ENCODE measurements around the gene SEMA5A.
A peak's percentile ranks its signal among the peaks of the same experiment; 100 is the strongest.

SEMA5A gene

DNA sequence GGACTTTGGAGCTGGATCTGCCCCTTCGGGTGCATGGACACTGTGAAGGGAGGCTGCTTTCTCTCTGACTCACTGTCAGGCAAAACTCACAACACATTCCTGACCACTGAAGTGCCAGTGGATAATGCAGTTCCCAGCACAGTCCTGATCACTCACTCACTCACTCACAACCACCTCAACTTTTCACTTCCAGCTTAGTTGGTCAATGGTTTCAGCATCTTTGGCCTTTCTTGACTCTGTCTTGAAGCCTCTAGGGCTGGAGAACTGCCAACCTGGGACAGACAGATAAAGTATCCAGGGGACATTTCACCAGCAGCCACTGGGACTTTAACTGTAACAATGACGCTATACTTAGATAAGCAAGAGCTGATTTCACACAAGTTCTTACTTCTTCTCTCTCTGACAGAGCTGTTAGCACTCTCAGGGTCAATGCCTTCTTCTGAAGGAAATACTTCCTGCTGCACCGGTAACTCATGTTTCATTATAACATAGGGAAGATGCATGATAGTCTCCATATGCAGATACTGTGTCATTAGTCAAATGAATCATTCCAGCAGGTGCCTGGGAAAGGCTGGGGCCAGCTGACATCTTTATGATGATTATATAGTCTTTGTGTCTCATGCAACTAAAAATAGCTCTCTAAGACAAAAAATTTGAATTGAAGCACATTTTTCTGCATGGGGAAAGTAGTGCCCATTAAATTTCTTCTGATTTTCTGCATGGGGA lies 499.0 kb downstream of the SEMA5A start:
- no peak for DNase-seq

DNA sequence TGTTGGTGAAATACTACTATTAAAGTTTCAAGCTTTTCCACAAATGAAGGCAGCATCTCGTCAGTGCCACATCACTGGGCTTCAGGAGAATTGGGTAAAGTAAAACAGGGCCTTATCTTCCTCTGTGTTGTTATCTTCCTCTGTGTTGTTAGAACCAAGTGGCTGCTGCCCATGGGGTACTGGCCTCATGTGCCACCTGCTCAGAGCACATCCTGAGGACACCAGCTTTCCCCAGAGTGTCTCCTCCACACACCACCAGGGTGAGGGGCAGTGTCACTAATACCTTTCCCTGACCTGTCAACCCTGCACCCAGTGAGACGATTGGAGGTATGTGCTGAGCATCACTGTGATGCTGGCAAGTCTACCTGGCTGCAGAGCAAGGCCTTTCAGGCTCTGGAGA lies 499.9 kb downstream of the SEMA5A start:
- no peak for DNase-seq

DNA sequence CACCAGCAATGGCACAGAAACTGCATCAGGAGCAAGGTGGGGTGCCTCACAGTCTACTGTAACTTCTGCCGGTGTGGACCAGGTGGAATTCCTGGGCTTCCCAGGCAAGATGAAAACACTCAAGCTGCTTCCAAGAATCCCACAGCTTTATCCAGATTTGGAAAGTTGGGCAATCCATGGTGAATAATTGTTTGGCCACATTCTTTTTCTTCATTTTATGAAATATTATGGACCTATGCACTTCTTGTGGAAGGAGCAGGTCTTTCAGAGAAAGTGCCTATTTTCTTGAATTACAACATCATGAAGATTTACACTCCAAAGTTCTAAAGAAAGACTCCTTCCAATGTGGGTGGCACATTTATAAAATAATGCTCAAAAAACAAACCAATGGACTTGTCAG lies 503.6 kb downstream of the SEMA5A start:
- no peak for DNase-seq

DNA sequence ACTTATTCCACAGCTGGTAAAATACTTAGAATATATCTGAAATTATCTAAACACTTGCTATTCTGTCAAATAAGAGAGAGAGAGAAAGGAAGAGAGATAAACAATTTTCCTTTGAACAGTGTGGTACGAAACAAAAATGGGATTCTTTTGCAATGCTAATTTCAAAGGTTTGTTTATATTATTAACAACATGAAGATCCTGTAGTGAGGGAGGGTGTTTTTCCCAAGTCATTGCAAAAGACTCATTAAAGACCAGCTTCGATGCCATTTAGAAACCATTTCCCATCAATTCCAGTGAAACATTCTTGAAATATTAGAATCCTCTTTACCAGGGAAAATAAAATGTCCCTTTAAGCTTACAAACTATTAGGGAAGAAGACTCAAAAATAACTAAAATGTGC lies 505.4 kb downstream of the SEMA5A start:
- DNase-seq: no peak

DNA sequence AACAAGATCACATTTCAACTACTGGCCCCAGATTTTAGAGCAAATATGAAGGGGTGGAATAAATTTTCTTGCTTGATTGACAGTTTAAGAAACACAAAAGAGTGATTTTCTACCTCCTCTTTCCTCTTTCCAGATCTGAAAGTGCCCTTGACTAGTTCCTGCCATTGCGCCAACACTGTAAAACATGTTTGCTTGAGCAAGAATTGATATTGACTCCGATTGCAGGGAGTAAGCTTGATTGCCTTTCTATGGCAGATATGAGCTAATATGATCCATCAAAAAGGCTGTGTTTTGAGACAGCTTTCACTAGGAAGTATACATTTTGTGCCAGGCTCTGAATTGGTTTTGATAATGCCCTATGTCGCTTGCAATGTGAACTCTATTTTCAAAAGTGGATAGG lies 508.8 kb downstream of the SEMA5A start:
- no peak for DNase-seq

DNA sequence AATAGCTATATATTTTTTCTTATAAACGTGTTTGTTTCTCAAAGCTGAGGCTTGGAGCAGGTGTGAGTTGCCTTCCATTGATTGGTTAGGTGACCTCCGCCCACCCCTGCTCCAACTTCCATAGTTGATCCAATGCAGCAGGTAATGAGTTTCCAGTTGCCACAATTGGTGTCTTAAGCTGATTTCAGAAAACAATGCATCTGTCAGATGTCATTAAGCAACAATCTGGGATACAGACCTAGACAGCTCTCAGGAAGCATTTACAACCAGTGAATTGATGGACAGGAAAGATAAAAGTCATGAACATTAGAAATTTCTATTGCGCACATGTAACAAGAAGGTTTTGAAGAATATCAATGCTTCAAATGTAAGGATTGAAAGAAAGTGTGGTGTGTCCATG lies 510.5 kb downstream of the SEMA5A start:
- DNase-seq: no peak

DNA sequence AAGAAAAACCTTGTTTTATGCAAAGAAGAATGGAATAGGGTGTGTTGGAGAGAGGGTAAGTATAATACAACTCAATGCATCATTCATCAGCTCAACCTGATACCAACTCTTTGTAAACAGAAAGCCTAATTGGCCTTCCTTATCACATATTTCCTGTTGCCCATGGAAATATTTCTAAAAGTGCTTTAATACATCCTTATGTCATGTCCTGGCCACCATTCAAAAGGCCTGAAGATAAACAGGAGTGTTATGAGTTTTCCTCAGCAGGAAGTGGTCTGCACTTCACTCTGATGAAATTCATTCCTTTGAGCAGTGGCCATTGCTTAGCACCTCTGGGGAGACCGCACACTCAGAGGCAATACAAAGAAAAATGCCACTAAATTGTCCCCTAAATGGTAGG lies 511.2 kb downstream of the SEMA5A start:
- DNase-seq: no peak

DNA sequence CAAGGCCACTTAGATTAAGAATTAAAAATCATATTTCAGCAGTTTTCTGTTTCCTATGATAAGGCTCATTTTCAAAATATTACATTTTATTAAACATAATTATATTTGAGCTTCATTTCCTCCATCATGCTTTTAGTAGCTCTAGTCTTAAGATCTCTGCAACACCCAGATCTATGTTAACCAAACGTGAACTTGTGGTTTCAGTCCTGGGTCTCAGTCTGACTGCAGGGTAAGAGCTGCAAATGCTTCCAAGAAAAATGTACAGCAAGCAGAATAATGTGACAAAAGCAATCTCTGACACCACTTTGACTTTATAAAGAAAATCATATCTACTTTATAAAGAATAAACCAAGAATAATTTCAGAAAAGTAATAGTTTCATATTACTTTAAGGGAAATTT lies 512.4 kb downstream of the SEMA5A start:
- no peak for DNase-seq

DNA sequence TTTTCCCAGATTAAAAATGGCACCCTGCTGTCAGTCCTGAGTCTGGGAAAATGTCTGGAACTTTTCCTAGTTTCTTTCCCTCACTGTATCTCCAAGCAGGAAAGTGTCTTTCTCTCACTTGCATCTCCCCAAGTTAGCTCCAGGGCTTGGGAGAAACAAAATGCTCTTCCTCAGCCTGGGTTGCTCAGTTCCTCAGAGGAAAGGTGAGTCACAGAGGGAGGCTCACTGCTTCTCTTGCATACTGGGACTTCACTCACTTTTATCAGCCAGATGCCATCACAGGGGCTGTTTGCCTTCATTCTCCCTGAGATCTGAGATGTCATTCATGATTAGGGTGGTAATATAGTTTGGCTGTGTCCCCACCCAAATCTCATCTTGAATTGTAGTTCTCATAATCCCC lies 519.9 kb downstream of the SEMA5A start:
- no peak for DNase-seq

DNA sequence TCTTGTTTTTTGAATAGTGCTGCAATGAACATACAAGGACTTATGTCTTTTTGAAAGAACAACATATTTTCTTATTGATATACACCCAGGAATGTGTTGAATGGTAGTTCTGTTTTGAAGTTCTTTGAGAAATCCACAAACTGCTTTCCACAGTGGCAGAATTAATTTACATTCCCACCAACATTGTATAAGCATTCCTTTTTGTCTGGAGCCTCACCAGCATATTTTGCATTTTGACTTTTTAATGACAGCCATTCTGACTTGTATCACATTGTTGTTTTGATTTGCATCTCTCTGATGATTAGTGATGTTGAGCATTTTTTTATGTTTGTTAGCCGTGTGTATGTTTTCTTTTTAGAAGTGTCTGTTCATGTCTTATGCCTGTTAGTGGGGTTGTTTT lies 524.9 kb downstream of the SEMA5A start:
- DNase-seq: no peak

DNA sequence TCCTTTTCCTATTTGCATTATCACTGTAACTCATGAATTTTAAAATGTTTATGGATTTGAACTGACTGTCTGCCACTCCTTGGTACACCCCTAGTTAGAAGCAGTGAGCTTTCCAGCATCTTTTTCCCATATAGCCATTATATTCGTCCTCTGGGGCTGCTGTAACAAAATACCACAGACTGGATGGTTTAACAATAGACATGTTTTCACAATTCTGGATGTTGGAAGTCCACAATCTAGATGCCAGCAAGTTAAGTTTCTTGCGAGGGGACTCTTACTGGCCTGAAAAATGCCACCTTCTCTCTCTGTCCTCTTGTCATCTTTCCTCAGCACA lies 530.0 kb downstream of the SEMA5A start:
- DNase-seq: no peak

DNA sequence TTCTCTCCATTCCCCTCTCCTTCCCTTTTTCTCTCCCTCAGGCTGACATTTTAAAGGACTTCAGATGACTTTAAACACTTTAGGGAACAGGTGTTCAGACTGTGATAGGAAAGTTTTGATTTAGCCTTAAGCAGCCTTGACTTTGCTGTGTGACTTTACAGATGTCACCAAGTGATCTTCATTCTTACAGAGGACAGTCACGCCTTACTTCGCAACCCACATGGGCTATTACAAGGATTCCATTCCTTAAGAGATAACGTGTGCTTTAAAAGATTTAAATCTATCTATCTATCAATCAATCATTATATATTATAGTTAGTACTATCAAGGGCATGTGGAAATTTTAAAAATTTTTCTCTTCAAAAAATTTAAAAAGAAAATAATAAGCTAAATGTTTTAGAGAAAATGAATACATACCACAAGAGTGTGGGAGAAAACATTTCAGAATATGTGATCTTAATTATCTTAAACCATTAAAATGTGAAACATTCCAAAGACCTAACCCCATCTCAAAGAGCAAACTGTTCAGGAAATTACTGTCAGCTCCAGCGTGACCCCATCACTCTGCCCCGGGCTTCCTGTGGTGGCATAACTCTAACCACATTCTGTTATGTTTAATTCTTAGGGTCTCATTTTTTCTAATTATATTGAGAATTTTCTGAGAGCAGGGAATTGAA lies 530.5 kb downstream of the SEMA5A start:
- DNase-seq: no peak

DNA sequence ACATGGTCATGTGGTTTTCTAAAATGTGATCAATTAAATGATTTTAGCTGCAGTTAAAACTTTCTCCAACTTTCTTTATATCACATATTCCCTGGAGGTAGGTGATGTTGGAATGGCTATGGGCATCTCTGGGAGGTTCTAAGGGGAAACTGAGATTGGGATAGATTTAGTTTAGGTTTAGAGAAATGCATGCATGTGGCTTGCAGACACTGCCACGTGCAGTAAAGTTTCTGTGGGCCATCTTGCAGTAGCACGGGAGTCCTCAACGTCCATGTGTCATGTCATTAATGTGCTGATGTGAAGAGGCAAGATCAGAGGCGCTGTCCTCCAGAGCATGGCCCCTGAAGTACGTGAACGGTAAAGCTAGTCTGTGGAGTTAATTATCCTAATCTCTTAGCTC lies 532.7 kb downstream of the SEMA5A start:
- DNase-seq: no peak

DNA sequence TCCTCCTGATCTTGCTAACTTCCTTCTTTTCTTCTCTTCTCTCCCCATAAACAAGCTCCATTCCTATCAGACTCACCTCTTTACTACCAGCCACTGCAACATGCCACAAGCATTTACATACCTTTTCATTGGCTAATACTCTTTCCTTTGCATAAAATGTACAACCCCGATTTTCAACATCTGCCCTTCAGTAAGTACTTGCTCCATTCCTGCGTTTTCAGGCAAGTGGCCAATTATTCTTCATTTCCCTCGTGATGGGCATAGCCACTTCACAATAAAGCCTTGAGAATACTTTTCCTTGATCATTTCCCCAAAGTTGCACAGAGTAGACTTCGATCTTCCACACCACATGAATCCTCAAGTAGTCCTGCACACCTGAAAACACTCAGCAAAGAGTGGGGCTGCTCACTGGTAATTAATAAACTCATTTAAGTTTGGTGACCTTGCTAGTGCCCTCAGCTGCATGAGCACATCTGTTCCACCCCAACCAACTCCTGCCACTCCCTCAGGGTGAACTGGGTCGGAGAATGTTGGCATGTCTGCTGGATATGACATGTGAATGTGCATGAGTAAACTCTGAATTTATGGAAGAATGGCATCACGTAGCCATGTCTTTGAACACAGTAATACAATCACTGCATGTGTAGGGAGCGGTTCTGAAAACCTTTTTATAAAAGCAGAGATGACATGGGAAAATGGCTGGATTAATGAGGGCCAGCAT lies 535.8 kb downstream of the SEMA5A start:
- DNase-seq: peak; percentile 64

DNA sequence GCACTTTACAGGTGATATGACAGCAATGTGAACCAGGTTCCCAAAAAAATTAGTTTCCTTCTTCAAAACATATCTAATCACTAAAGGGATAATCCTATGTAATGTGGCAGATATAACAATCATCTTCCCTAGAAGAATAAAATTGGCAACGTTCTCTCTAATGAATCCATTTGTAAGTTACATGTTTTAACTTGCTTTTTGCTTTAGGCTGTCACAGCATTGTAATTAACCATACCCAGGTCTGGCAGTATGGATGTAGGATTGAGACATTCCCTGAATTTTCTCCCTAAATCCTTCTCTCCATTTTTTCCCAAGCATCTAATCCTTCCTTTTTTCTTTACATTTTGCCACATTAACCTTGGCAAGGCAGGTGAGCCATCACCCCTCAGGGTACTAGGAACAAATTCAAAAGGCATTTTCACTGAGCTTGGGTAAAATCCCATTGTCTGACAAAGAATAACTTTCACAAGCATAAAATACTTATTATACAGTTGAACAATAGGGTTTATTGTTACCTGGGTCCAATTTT lies 548.3 kb downstream of the SEMA5A start:
- DNase-seq: no peak

DNA sequence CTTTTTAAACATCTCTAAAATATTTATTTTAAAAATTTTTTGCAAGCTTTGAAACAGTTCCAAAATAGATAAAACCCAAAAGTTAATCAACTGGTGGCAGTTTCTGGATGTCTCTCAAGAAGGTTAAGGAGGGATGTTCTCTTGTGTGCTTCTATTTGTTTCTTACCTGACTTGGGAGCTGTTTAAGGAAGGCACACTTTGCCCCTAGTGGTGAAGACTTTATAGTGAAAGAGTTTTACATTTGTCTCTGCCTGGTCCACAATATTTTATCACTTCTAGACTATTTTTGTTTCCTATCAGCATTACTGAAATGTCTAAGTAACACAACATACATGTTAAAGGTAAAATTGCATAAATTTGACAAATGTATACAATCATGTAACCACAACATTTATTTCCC lies 552.8 kb downstream of the SEMA5A start:
- DNase-seq: no peak

Measured in DMS79 treated with DMSO at 0.1 percent for 48 hours (cell line).